HEK293T (cell line): Measurements from ENCODE around the gene GRID2.

Experiments used
- CTCF ChIA-PET: fragments of 350-600 bp; formaldehyde crosslinking; extraction: SDS; loops from one replicate; lab custom pipeline; 2021; ENCODE audit warnings: antibody characterized with exemption, inconsistent platforms; lab: Yijun Ruan, JAX
- POLR2A ChIA-PET: fragments of 350-600 bp; formaldehyde crosslinking; extraction: SDS; loops from one replicate; lab custom pipeline; 2020; ENCODE audit warnings: antibody characterized with exemption, inconsistent platforms; lab: Yijun Ruan, JAX
- DNase-seq: peaks from one replicate; pipeline ENCODE4 v3.0.0; 2012; ENCODE audit warnings: mixed read lengths; ENCODE audit errors: extremely low spot score
- ARNT ChIP-seq: fragments of 450-650 bp; IDR thresholded peaks from 2 replicates; pipeline ENCODE4 v1.6.1; 2017; ENCODE audit warnings: mild to moderate bottlenecking
- BHLHE40 ChIP-seq: fragments of 450-650 bp; IDR thresholded peaks from 2 replicates; pipeline ENCODE4 v1.6.1; 2016; ENCODE audit warnings: mild to moderate bottlenecking, moderate library complexity, borderline replicate concordance
- CTBP1 ChIP-seq: fragments of 450-650 bp; IDR thresholded peaks from 2 replicates; pipeline ENCODE4 v1.6.1; 2016; ENCODE audit warnings: borderline replicate concordance
- ELF4 ChIP-seq: fragments of 450-650 bp; IDR thresholded peaks from 2 replicates; pipeline ENCODE4 v1.6.1; 2017; ENCODE audit warnings: antibody characterized with exemption
- FOXA1 ChIP-seq: fragments of 450-650 bp; IDR thresholded peaks from 2 replicates; pipeline ENCODE4 v1.6.1; 2016; ENCODE audit warnings: mild to moderate bottlenecking
- FOXK2 ChIP-seq: fragments of 450-650 bp; IDR thresholded peaks from 2 replicates; pipeline ENCODE4 v1.6.1; 2016; ENCODE audit warnings: mild to moderate bottlenecking
- FOXM1 ChIP-seq: fragments of 450-650 bp; IDR thresholded peaks from 2 replicates; pipeline ENCODE4 v1.6.1; 2017; ENCODE audit warnings: mild to moderate bottlenecking, borderline replicate concordance
- HDGF ChIP-seq: fragments of 450-650 bp; IDR thresholded peaks from 2 replicates; pipeline ENCODE4 v1.6.1; 2017; ENCODE audit warnings: antibody characterized with exemption, borderline replicate concordance
- L3MBTL2 ChIP-seq: fragments of 450-650 bp; conservative IDR thresholded peaks from 2 replicates; pipeline ENCODE4 v1.6.1; 2016; ENCODE audit warnings: mild to moderate bottlenecking
- LEF1 ChIP-seq: fragments of 450-650 bp; IDR thresholded peaks from 2 replicates; pipeline ENCODE4 v1.6.1; 2017; ENCODE audit warnings: mild to moderate bottlenecking, borderline replicate concordance
- NFRKB ChIP-seq: fragments of 450-650 bp; IDR thresholded peaks from 2 replicates; pipeline ENCODE4 v1.6.1; 2016; ENCODE audit warnings: mild to moderate bottlenecking, moderate library complexity
- PKNOX1 ChIP-seq: fragments of 450-650 bp; IDR thresholded peaks from 2 replicates; pipeline ENCODE4 v1.6.1; 2016
- SP1 ChIP-seq: fragments of 450-650 bp; IDR thresholded peaks from 2 replicates; pipeline ENCODE4 v1.6.1; 2017
- SUZ12 ChIP-seq: fragments of 450-650 bp; IDR thresholded peaks from 2 replicates; pipeline ENCODE4 v1.6.1; 2016; ENCODE audit warnings: mild to moderate bottlenecking
- TARDBP ChIP-seq: fragments of 450-650 bp; IDR thresholded peaks from 2 replicates; pipeline ENCODE4 v1.6.1; 2016
- ZNF384 ChIP-seq: fragments of 450-650 bp; IDR thresholded peaks from 2 replicates; pipeline ENCODE4 v1.6.1; 2016

The GRID2 gene

GRCh38 chr4:93080316-93080715, 776.5 kb downstream of the GRID2 start:
- DNase-seq = no peak
- POLR2A ChIA-PET = no interaction called here
- TF ChIP-seq ELF4 (no peak), NFRKB (no peak), ZNF384 (no peak)
- CTCF ChIA-PET = no interaction called here

GRCh38 chr4:93084599-93085305, 781.0 kb downstream of the GRID2 start:
- ChIA-PET CTCF (no interaction called here), POLR2A (no interaction called here)
- TF ChIP-seq TARDBP (no peak), SP1 (no peak)
- DNase-seq = no peak

GRCh38 chr4:93086356-93086755, 782.6 kb downstream of the GRID2 start:
- ChIA-PET POLR2A (no interaction called here), CTCF (no interaction called here)
- TF ChIP-seq FOXA1 (no peak), SUZ12 (no peak), LEF1 (no peak), HDGF (no peak), FOXK2 (no peak), ZNF384 (no peak), NFRKB (no peak), FOXM1 (no peak), SP1 (no peak), TARDBP (no peak), ELF4 (no peak), L3MBTL2 (no peak), BHLHE40 (no peak), PKNOX1 (no peak), ARNT (no peak), CTBP1 (no peak)
- DNase-seq = no peak

- TF ChIP-seq BHLHE40 (no peak), TARDBP (no peak), SP1 (no peak), NFRKB (no peak), PKNOX1 (no peak)
- CTCF ChIA-PET = no interaction called here
- no peak for DNase-seq
- POLR2A ChIA-PET = no interaction called here
Observed at GRCh38 chr4:93092765-93093164, 789.0 kb downstream of the GRID2 start.

GRCh38 chr4:93103042-93103441, 799.3 kb downstream of the GRID2 start:
- POLR2A ChIA-PET = no interaction called here
- DNase-seq = peak; percentile 10
- TF ChIP-seq PKNOX1 (no peak), SP1 (no peak), ELF4 (no peak), ARNT (no peak), CTBP1 (no peak), LEF1 (no peak), TARDBP (no peak)
- CTCF ChIA-PET = no interaction called here

GRCh38 chr4:93116624-93117023, 812.9 kb downstream of the GRID2 start:
- no peak for TF ChIP-seq PKNOX1
- TF ChIP-seq ELF4 = no peak
- no peak for TF ChIP-seq BHLHE40
- TF ChIP-seq FOXM1 = no peak
- no peak for TF ChIP-seq SUZ12
- TF ChIP-seq ZNF384 = no peak
- TF ChIP-seq L3MBTL2 = no peak
- no peak for TF ChIP-seq FOXK2
- TF ChIP-seq TARDBP = no peak
- no peak for TF ChIP-seq FOXA1
- no peak for TF ChIP-seq SP1
- ChIA-PET CTCF (no interaction called here), POLR2A (no interaction called here)
- DNase-seq = no peak

- TF ChIP-seq L3MBTL2 = no peak
- ChIA-PET POLR2A (no interaction called here), CTCF (no interaction called here)
- no peak for DNase-seq
Observed at GRCh38 chr4:93127489-93127888, 823.7 kb downstream of the GRID2 start.
